GM23338 (cell line): ENCODE measurements around the gene DMBX1. TPM values are rescaled to one million over a fixed set of nuclear protein-coding genes. Genes with fewer than 3 reads are reported as not detected.

ENCODE experiments used
- ATAC-seq: fragments of 200-7000 bp; cut with Tn5 transposase; 3 replicates; pipeline ENCODE4 v1.9.1; 2020
- DNase-seq: peaks from one replicate; pipeline ENCODE4 v3.0.0-alpha.2; 2015; ENCODE audit warnings: low spot score
- H2AFZ ChIP-seq: fragments of 200-600 bp; sonication (generic); 2 replicates; pipeline ENCODE4 v1.8.0; 2016; ENCODE audit warnings: antibody characterized with exemption, mild to moderate bottlenecking, moderate library complexity
- H3F3A ChIP-seq: fragments of 200-600 bp; sonication (generic); replicated peaks from 2 replicates; pipeline ENCODE4 v1.8.0; 2017; ENCODE audit warnings: antibody characterized with exemption, mixed run types, low read depth
- H3K27ac ChIP-seq: fragments of 200-600 bp; sonication (generic); 2 replicates; pipeline ENCODE4 v1.6.1; 2016; ENCODE audit warnings: low read depth
- H3K27me3 ChIP-seq: fragments of 200-600 bp; sonication (generic); 2 replicates; pipeline ENCODE4 v1.8.0; 2016; ENCODE audit warnings: mild to moderate bottlenecking, mixed run types, moderate library complexity; ENCODE audit not compliant: insufficient read depth
- H3K36me3 ChIP-seq: fragments of 200-600 bp; sonication (generic); 2 replicates; pipeline ENCODE4 v1.8.0; 2016; ENCODE audit warnings: mild to moderate bottlenecking; ENCODE audit not compliant: insufficient read depth
- H3K4me1 ChIP-seq: fragments of 200-600 bp; sonication (generic); 2 replicates; pipeline ENCODE4 v1.8.0; 2016; ENCODE audit warnings: mild to moderate bottlenecking, moderate library complexity; ENCODE audit not compliant: insufficient read depth
- H3K4me2 ChIP-seq: fragments of 200-600 bp; sonication (generic); 2 replicates; pipeline ENCODE4 v1.7.1; 2017; ENCODE audit warnings: mixed run types
- H3K4me3 ChIP-seq: fragments of 200-600 bp; sonication (generic); 2 replicates; pipeline ENCODE4 v1.6.1; 2016; ENCODE audit warnings: mixed run types
- H3K79me2 ChIP-seq: fragments of 200-600 bp; sonication (generic); replicated peaks from 2 replicates; pipeline ENCODE4 v1.8.0; 2017; ENCODE audit warnings: mild to moderate bottlenecking; ENCODE audit not compliant: insufficient read depth
- H3K9me2 ChIP-seq: fragments of 200-600 bp; sonication (generic); 2 replicates; pipeline ENCODE4 v1.8.0; 2017; ENCODE audit not compliant: insufficient read depth
- H4K20me1 ChIP-seq: fragments of 200-600 bp; sonication (generic); replicated peaks from 2 replicates; pipeline ENCODE4 v1.8.0; 2017; ENCODE audit warnings: mild to moderate bottlenecking; ENCODE audit not compliant: insufficient read depth
- H3K27ac Mint-ChIP-seq: 2 replicates; pipeline ENCODE4 v1.8.0; 2020; ENCODE audit warnings: inconsistent platforms, mild to moderate bottlenecking, moderate library complexity, mixed read lengths
- H3K27me3 Mint-ChIP-seq: 3 replicates; pipeline ENCODE4 v1.8.0; 2022; ENCODE audit warnings: low read depth, mild to moderate bottlenecking, moderate library complexity, mixed read lengths, inconsistent platforms; ENCODE audit not compliant: insufficient read depth, poor library complexity
- H3K36me3 Mint-ChIP-seq: 3 replicates; pipeline ENCODE4 v1.8.0; 2021; ENCODE audit warnings: low read depth, mild to moderate bottlenecking, inconsistent platforms, moderate library complexity, mixed read lengths
- H3K4me1 Mint-ChIP-seq: 3 replicates; pipeline ENCODE4 v1.8.0; 2020; ENCODE audit warnings: mild to moderate bottlenecking, inconsistent platforms, mixed read lengths
- H3K4me3 Mint-ChIP-seq: 3 replicates; pipeline ENCODE4 v1.8.0; 2021; ENCODE audit warnings: moderate library complexity, mild to moderate bottlenecking, inconsistent platforms, mixed read lengths
- H3K9me3 Mint-ChIP-seq: 3 replicates; pipeline ENCODE4 v1.8.0; 2020; ENCODE audit warnings: moderate library complexity, mild to moderate bottlenecking, inconsistent platforms, mixed read lengths
- ETS1 ChIP-seq: IDR thresholded peaks from 2 replicates; pipeline ENCODE4 v1.6.1; 2016; ENCODE audit warnings: antibody characterized with exemption
- EZH2 ChIP-seq: fragments of 200-600 bp; sonication (generic); IDR thresholded peaks from one replicate; pipeline ENCODE4 v1.8.0; 2017; ENCODE audit warnings: antibody characterized with exemption, mild to moderate bottlenecking, low read depth; ENCODE audit not compliant: unreplicated experiment
- EZH2phosphoT487 ChIP-seq: fragments of 200-600 bp; sonication (generic); IDR thresholded peaks from one replicate; pipeline ENCODE4 v1.8.1; 2018; ENCODE audit warnings: antibody characterized with exemption; ENCODE audit not compliant: unreplicated experiment
- NANOG ChIP-seq: IDR thresholded peaks from 2 replicates; pipeline ENCODE4 v1.6.1; 2016; ENCODE audit warnings: antibody characterized with exemption, borderline replicate concordance
- POLR2AphosphoS5 ChIP-seq: IDR thresholded peaks from 2 replicates; pipeline ENCODE4 v1.6.1; 2016; ENCODE audit warnings: antibody characterized with exemption, low read depth
- STAT1 ChIP-seq: IDR thresholded peaks from one replicate; pipeline ENCODE4 v1.6.1; 2016; ENCODE audit warnings: antibody characterized with exemption; ENCODE audit not compliant: unreplicated experiment
- ZNF462 ChIP-seq: fragments of 250-450 bp; sonication (Bioruptor Pico); IDR thresholded peaks from 2 replicates; pipeline ENCODE4 v1.5.0; 2020; ENCODE audit warnings: mild to moderate bottlenecking, moderate library complexity
- polyA plus RNA-seq: library from polyadenylated mRNA; unstranded; fragments of >200 nt; fragmentation: Nextera tagmentation; extraction: Ambion mirVana; gene quantifications from 2 replicates; pipeline ENCODE4 v1.2.1, GENCODE V29; 2016
- total RNA-seq: library from RNA; depleted of rRNA; stranded (reverse); fragments of >200 nt; shearing (Covaris generic); gene quantifications from 2 replicates; pipeline ENCODE4 v1.2.3, GENCODE V29; 2014
- TF ChIP-seq, protein P1 (sequence below), 2 experiments: fragments of 200-600 bp in 1 of 2; sonication (generic) in 1 of 2; conservative IDR thresholded peaks; 2 replicates each; pipeline versions ENCODE4 v1.5.1 to v1.6.1; 2016 to 2017; ENCODE audit warnings: antibody characterized with exemption in 2 of 2, low read depth in 2 of 2, mild to moderate bottlenecking in 2 of 2, moderate library complexity in 1 of 2

Gene DMBX1
- total and polyA plus RNA-seq, 2 experiments from 2014 or later, result 0.11 TPM; not detected in 1

DNA sequence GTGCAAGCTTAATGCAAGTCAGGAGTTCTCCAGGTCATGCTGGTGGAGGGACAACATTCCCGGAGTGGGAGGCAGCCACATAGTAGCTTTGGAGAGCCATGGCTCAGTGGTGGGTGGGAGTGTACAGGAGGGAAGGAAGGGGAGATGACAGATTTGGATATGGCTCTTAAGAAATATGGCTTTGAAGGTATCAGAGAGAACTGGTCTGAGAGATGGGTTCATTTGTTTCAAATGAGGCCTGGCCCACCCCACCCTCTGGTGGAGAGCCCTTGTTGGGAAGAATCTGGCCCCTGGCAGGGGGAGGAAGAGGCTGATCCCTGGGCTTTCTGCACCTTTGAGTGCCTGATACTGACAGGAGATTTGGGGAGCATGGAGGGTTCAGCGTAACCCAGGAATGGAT is 6.1 kb downstream of the DMBX1 start:
- H3F3A ChIP-seq, result peaks cover 18% of the 10 kb centered on the region; the same call in 1 of the 2 replicates
- DNase-seq, result no peak

More for the DNA sequence above, 6.1 kb downstream of the DMBX1 start:
- Histone ChIP-seq H3K79me2 (no peaks in the 10 kb centered on the region), H3K27me3 (peaks cover 96% of the 10 kb centered on the region), H3K27ac (no peak overlapping the region), H3K9me2 (no peaks in the 10 kb centered on the region), H3K4me2 (no peak overlapping the region), H3K4me3 (no peak overlapping the region), H4K20me1 (peaks cover 11% of the 10 kb centered on the region; the same call in 1 of the 2 replicates), H2AFZ (no peak overlapping the region), H3K4me1 (peaks cover 47% of the 10 kb centered on the region), H3K36me3 (no peaks in the 10 kb centered on the region)
- TF ChIP-seq ZNF462 (CRISPR knock-in tag) (no peak), STAT1 (no peak), POLR2AphosphoS5 (no peak), ETS1 (no peak), NANOG (no peak), EZH2 (no peak), EZH2phosphoT487 (no peak)
- TF ChIP-seq, protein P1, sequence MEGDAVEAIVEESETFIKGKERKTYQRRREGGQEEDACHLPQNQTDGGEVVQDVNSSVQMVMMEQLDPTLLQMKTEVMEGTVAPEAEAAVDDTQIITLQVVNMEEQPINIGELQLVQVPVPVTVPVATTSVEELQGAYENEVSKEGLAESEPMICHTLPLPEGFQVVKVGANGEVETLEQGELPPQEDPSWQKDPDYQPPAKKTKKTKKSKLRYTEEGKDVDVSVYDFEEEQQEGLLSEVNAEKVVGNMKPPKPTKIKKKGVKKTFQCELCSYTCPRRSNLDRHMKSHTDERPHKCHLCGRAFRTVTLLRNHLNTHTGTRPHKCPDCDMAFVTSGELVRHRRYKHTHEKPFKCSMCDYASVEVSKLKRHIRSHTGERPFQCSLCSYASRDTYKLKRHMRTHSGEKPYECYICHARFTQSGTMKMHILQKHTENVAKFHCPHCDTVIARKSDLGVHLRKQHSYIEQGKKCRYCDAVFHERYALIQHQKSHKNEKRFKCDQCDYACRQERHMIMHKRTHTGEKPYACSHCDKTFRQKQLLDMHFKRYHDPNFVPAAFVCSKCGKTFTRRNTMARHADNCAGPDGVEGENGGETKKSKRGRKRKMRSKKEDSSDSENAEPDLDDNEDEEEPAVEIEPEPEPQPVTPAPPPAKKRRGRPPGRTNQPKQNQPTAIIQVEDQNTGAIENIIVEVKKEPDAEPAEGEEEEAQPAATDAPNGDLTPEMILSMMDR (conservative IDR thresholded peaks at IDR 0.05; ENCODE audit: low read depth in 2 of 2), result no peak
- Mint-ChIP-seq H3K36me3 (no peaks in the 10 kb centered on the region), H3K9me3 (no peaks in the 10 kb centered on the region), H3K4me3 (no peak overlapping the region), H3K27me3 (peaks cover 57% of the 10 kb centered on the region), H3K27ac (no peak overlapping the region), H3K4me1 (peaks cover 40% of the 10 kb centered on the region)
- ATAC-seq, result no peak
